Mammary epithelial cell (primary cell): ENCODE measurements around the gene MRPS11.

Source experiments
- EZH2 ChIP-seq: IDR thresholded peaks from 2 replicates; pipeline ENCODE4 v1.6.1; 2012; ENCODE audit warnings: low read length, inconsistent platforms, borderline replicate concordance
- TF ChIP-seq, protein P1 (sequence below), 2 donors: IDR thresholded peaks in 1 of 2; conservative IDR thresholded peaks in 1 of 2; 2 replicates each; pipeline ENCODE4 v1.5.1; 2011 to 2012; ENCODE audit warnings: inconsistent platforms in 2 of 2, low read length in 2 of 2, mild to moderate bottlenecking in 2 of 2, control low read depth in 1 of 2, low read depth in 1 of 2; ENCODE audit not compliant: insufficient read depth in 1 of 2; ENCODE audit errors: extremely low read depth in 1 of 2

DNA sequence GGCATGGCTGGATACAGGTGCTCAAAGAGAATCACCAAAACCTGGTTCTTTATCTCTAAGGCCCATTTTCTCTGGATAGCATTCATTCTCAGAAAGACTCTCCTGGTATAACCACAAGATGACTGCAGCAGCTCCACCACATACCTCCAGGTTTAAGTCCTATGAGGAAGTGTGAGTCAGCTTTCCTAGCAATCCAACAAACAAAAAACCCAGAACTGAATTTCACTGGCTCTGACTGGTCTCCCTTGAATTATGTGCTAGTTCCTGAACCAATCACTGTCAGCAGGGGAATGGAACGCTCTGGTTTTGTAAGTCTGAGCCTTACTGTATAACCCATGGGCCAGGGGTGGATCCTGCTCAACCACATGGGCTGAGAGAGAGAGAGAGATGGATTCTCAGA is 27.5 kb upstream of the MRPS11 start:
- TF ChIP-seq, protein P1, sequence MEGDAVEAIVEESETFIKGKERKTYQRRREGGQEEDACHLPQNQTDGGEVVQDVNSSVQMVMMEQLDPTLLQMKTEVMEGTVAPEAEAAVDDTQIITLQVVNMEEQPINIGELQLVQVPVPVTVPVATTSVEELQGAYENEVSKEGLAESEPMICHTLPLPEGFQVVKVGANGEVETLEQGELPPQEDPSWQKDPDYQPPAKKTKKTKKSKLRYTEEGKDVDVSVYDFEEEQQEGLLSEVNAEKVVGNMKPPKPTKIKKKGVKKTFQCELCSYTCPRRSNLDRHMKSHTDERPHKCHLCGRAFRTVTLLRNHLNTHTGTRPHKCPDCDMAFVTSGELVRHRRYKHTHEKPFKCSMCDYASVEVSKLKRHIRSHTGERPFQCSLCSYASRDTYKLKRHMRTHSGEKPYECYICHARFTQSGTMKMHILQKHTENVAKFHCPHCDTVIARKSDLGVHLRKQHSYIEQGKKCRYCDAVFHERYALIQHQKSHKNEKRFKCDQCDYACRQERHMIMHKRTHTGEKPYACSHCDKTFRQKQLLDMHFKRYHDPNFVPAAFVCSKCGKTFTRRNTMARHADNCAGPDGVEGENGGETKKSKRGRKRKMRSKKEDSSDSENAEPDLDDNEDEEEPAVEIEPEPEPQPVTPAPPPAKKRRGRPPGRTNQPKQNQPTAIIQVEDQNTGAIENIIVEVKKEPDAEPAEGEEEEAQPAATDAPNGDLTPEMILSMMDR (conservative IDR thresholded peaks at IDR 0.05 in 1 of 2, IDR thresholded peaks at IDR 0.05 in 1 of 2; ENCODE audit: extremely low read depth in 1 of 2, insufficient read depth in 1 of 2, low read depth in 1 of 2, low read length in 2 of 2), result no peak
- TF ChIP-seq EZH2, result no peak
